SK-N-MC (cell line): Measurements from ENCODE around the gene ACTR3.

Source experiments
- EZH2 ChIP-seq: fragments of 200-600 bp; sonication (generic); IDR thresholded peaks from one replicate; pipeline ENCODE4 v1.6.1; 2017; ENCODE audit warnings: antibody characterized with exemption
- FOXP2 ChIP-seq: optimal IDR thresholded peaks from 2 replicates; pipeline ENCODE3; 2011; ENCODE audit warnings: mild to moderate bottlenecking, moderate library complexity; ENCODE audit not compliant: insufficient read depth; ENCODE audit errors: extremely low read length, control extremely low read depth
- POLR2AphosphoS5 ChIP-seq: IDR thresholded peaks from 2 replicates; pipeline ENCODE4 v1.6.1; 2012; ENCODE audit warnings: mild to moderate bottlenecking, low read depth, low read length, borderline replicate concordance

- no peak for TF ChIP-seq POLR2AphosphoS5
- TF ChIP-seq EZH2 = no peak
- no peak for TF ChIP-seq FOXP2
Measured at GRCh38 chr2:113877711-113878598, 11.9 kb upstream of the ACTR3 start.
